ENCODE measurements around the gene RASSF10. TPM values are rescaled to one million over a fixed set of nuclear protein-coding genes. Genes with fewer than 3 reads are reported as not detected.

Gene RASSF10
- total RNA-seq, 1 donor from 2014 or later: not detected

- Mint-ChIP-seq H3K36me3 (ENCODE audit: low read depth) (no peaks in the 10 kb centered on the region), H3K4me3 (no peak overlapping the region), H3K27me3 (ENCODE audit: insufficient read depth) (peaks cover 8% of the 10 kb centered on the region), H3K9me3 (no peaks in the 10 kb centered on the region), H3K4me1 (ENCODE audit: low read depth) (peaks cover 8% of the 10 kb centered on the region), H3K27ac (no peak overlapping the region)
- DNase-seq (ENCODE audit: low spot score): no peak
- intact Hi-C loops (cut with micrococcal nuclease): no loop called here
These were observed 46.1 kb downstream of the RASSF10 start for GRCh38 chr11:13055200-13055599.

GRCh38 chr11:13061294-13061990, 52.3 kb downstream of the RASSF10 start:
- no peaks in the 10 kb centered on the region for H3K4me1 Mint-ChIP-seq (ENCODE audit: low read depth)
- H3K9me3 Mint-ChIP-seq: peaks cover 6% of the 10 kb centered on the region

More at GRCh38 chr11:13061294-13061990, 52.3 kb downstream of the RASSF10 start:
- no peak overlapping the region for H3K4me3 Mint-ChIP-seq
- intact Hi-C loops (cut with micrococcal nuclease): no loop called here
- H3K36me3 Mint-ChIP-seq (ENCODE audit: low read depth): no peaks in the 10 kb centered on the region
- no peaks in the 10 kb centered on the region for H3K27me3 Mint-ChIP-seq (ENCODE audit: insufficient read depth)
- DNase-seq (ENCODE audit: low spot score): no peak
- no peak overlapping the region for H3K27ac Mint-ChIP-seq

All from activated T-helper 1 cell treated with anti-CD3 and anti-CD28 coated beads, Interleukin-12 subunit alpha, Interleukin-12 subunit beta, Interleukin-2, Interleukin-4 antibody, amounts not matched to agents 30 ng/mL and 10 ng/mL and 1 ng/mL, durations not matched to agents 14 hours and 24 hours and 36 hours (primary cell).